Fibroblast of peridontal ligament (primary cell): ENCODE results near the gene PRSS27.
"Not testable (repeated sequence)": the region's sequence is repeated elsewhere in the genome, so short reads cannot be mapped to it uniquely, and the experiment has no call there.

Experiments used
- DNase-seq: peaks from one replicate; pipeline ENCODE4 v3.0.0-alpha.2; 2010; ENCODE audit errors: extremely low read depth

PRSS27 gene

GRCh38 chr16:2696601-2697250 is 23.3 kb downstream of the PRSS27 start:
- DNase-seq, result not testable (repeated sequence)

- no peak for DNase-seq
Observed at GRCh38 chr16:2692948-2693651, 26.9 kb downstream of the PRSS27 start.

GRCh38 chr16:2692251-2692947 is 27.6 kb downstream of the PRSS27 start:
- DNase-seq, result no peak

GRCh38 chr16:2691491-2692248 is 28.4 kb downstream of the PRSS27 start:
- DNase-seq, result no peak

- no peak for DNase-seq
Observed at GRCh38 chr16:2690852-2691251, 29.2 kb downstream of the PRSS27 start.

GRCh38 chr16:2689968-2690801 is 29.8 kb downstream of the PRSS27 start:
- DNase-seq, result no peak

GRCh38 chr16:2689422-2689821 is 30.6 kb downstream of the PRSS27 start:
- DNase-seq, result not testable (repeated sequence)

- no peak for DNase-seq
Observed at GRCh38 chr16:2687531-2688308, 32.3 kb downstream of the PRSS27 start.

- no peak for DNase-seq
Observed at GRCh38 chr16:2686912-2687507, 33.0 kb downstream of the PRSS27 start.

- not testable (repeated sequence) for DNase-seq
Observed at GRCh38 chr16:2686075-2686474, 33.9 kb downstream of the PRSS27 start.

- DNase-seq, result peak; percentile 40
Observed at GRCh38 chr16:2683041-2683440, 37.0 kb downstream of the PRSS27 start.

GRCh38 chr16:2682209-2683021 is 37.6 kb downstream of the PRSS27 start, which contains the start of gene KCTD5:
Gene KCTD5 (plus strand): TSS chr16:2682523. CDS start chr16:2682549, 26 bp downstream.
- peak; percentile 96 for DNase-seq

- not testable (repeated sequence) for DNase-seq
Observed at GRCh38 chr16:2680360-2680759, 39.7 kb downstream of the PRSS27 start.

GRCh38 chr16:2679902-2680301 is 40.1 kb downstream of the PRSS27 start:
- DNase-seq, result not testable (repeated sequence)

GRCh38 chr16:2678206-2678965 is 41.6 kb downstream of the PRSS27 start:
- not testable (repeated sequence) for DNase-seq

- not testable (repeated sequence) for DNase-seq
Observed at GRCh38 chr16:2676937-2677336, 43.1 kb downstream of the PRSS27 start.

- no peak for DNase-seq
Observed at GRCh38 chr16:2675714-2676113, 44.3 kb downstream of the PRSS27 start.

- DNase-seq, result no peak
Observed at GRCh38 chr16:2675021-2675420, 45.0 kb downstream of the PRSS27 start.
